ENCODE measurements around the gene P2RX6.

GRCh38 chr22:21003782-21004181 lies 11.2 kb upstream of the P2RX6 start:
- no peak for TF ChIP-seq CTCF (conservative IDR thresholded peaks at IDR 0.05; ENCODE audit: low read depth in 2 of 2)
- TF ChIP-seq EZH2 (IDR thresholded peaks at IDR 0.05; ENCODE audit: low read depth, unreplicated experiment) = no peak
- no peak for TF ChIP-seq POLR2AphosphoS5 (IDR thresholded peaks at IDR 0.05; ENCODE audit: low read depth)
- TF ChIP-seq CREB1 (CRISPR knock-in tag; IDR thresholded peaks at IDR 0.05; ENCODE audit: low read depth) = no peak
- no peak for TF ChIP-seq EZH2phosphoT487 (IDR thresholded peaks at IDR 0.05; ENCODE audit: unreplicated experiment)
- TF ChIP-seq, protein P1, sequence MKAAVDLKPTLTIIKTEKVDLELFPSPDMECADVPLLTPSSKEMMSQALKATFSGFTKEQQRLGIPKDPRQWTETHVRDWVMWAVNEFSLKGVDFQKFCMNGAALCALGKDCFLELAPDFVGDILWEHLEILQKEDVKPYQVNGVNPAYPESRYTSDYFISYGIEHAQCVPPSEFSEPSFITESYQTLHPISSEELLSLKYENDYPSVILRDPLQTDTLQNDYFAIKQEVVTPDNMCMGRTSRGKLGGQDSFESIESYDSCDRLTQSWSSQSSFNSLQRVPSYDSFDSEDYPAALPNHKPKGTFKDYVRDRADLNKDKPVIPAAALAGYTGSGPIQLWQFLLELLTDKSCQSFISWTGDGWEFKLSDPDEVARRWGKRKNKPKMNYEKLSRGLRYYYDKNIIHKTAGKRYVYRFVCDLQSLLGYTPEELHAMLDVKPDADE (IDR thresholded peaks at IDR 0.05) = no peak
